IMR-90 (cell line): ENCODE data around the gene MRTFB.

Experiments
- CEBPB ChIP-seq: IDR thresholded peaks from 2 replicates; pipeline ENCODE4 v1.6.1; 2012; ENCODE audit warnings: low read depth, low read length, improper control_type of control experiment
- CHD1 ChIP-seq: IDR thresholded peaks from 2 replicates; pipeline ENCODE4 v1.6.1; 2012; ENCODE audit warnings: low read depth, low read length, improper control_type of control experiment
- CTCF ChIP-seq: conservative IDR thresholded peaks from 2 replicates; pipeline ENCODE4 v1.5.1; 2012; ENCODE audit warnings: mild to moderate bottlenecking, low read depth, low read length, improper control_type of control experiment
- ELK1 ChIP-seq: fragments of 150-350 bp; IDR thresholded peaks from 2 replicates; pipeline ENCODE4 v1.6.1; 2016; ENCODE audit warnings: low read depth, mild to moderate bottlenecking, low read length, moderate library complexity, borderline replicate concordance
- MAFK ChIP-seq: IDR thresholded peaks from 2 replicates; pipeline ENCODE4 v1.6.1; 2012; ENCODE audit warnings: low read depth, low read length, improper control_type of control experiment
- MAZ ChIP-seq: IDR thresholded peaks from 2 replicates; pipeline ENCODE4 v1.6.1; 2012; ENCODE audit warnings: low read depth, mild to moderate bottlenecking, low read length, improper control_type of control experiment, moderate library complexity, borderline replicate concordance
- MXI1 ChIP-seq: IDR thresholded peaks from 2 replicates; pipeline ENCODE4 v1.6.1; 2012; ENCODE audit warnings: low read depth, mild to moderate bottlenecking, low read length, moderate library complexity, borderline replicate concordance
- POLR2A ChIP-seq: IDR thresholded peaks from 2 replicates; pipeline ENCODE4 v1.6.1; 2012; ENCODE audit warnings: mild to moderate bottlenecking, low read depth, low read length
- RAD21 ChIP-seq: IDR thresholded peaks from 2 replicates; pipeline ENCODE4 v1.6.1; 2012; ENCODE audit warnings: low read length, improper control_type of control experiment
- RCOR1 ChIP-seq: IDR thresholded peaks from 2 replicates; pipeline ENCODE4 v1.6.1; 2012; ENCODE audit warnings: mild to moderate bottlenecking, low read length, improper control_type of control experiment; ENCODE audit not compliant: insufficient replicate concordance
- RFX5 ChIP-seq: IDR thresholded peaks from 2 replicates; pipeline ENCODE4 v1.8.0; 2012; ENCODE audit warnings: low read depth, mild to moderate bottlenecking, low read length, moderate library complexity
- SMC3 ChIP-seq: fragments of 150-350 bp; IDR thresholded peaks from 2 replicates; pipeline ENCODE4 v1.6.1; 2016; ENCODE audit warnings: low read depth, mild to moderate bottlenecking, antibody characterized with exemption, low read length, moderate library complexity
- USF2 ChIP-seq: fragments of 150-350 bp; IDR thresholded peaks from 2 replicates; pipeline ENCODE4 v1.6.1; 2017; ENCODE audit warnings: mild to moderate bottlenecking, antibody characterized with exemption, low read length, low read depth

GRCh38 chr16:14289692-14290340 lies 218.7 kb downstream of the MRTFB start:
- TF ChIP-seq CTCF (peak; percentile 34; the same call in 1 of the 2 replicates), POLR2A (no peak), RFX5 (no peak), RAD21 (peak; percentile 46), ELK1 (no peak), MAFK (no peak), SMC3 (no peak), CEBPB (no peak), USF2 (no peak), MXI1 (no peak), MAZ (no peak), RCOR1 (no peak), CHD1 (no peak)
